ENCODE data around the gene PRRT4.

Gene PRRT4

DNA sequence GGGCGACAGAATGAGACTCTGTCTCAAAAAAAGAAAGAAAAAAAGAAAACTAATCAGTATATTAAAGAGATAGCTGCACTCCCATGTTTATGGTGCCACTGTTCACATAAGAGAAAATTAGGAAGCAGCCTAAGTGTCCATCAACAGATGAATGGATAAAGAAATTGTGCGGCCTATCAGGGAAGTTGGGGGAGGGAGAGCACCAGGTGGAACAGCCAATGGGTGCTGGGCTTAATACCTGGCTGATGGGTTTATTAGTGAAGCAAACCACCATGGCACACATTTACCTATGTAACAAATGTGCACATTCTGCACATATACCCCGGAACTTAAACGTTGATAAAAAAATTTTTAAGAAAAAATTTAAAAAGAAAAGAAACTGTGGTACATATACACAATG is 9.0 kb upstream of the PRRT4 start:
- no peak for DNase-seq
- TF ChIP-seq, protein P1, sequence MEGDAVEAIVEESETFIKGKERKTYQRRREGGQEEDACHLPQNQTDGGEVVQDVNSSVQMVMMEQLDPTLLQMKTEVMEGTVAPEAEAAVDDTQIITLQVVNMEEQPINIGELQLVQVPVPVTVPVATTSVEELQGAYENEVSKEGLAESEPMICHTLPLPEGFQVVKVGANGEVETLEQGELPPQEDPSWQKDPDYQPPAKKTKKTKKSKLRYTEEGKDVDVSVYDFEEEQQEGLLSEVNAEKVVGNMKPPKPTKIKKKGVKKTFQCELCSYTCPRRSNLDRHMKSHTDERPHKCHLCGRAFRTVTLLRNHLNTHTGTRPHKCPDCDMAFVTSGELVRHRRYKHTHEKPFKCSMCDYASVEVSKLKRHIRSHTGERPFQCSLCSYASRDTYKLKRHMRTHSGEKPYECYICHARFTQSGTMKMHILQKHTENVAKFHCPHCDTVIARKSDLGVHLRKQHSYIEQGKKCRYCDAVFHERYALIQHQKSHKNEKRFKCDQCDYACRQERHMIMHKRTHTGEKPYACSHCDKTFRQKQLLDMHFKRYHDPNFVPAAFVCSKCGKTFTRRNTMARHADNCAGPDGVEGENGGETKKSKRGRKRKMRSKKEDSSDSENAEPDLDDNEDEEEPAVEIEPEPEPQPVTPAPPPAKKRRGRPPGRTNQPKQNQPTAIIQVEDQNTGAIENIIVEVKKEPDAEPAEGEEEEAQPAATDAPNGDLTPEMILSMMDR (IDR thresholded peaks at IDR 0.05; ENCODE audit: low read depth, low read length) = no peak
- H3K4me3 ChIP-seq (ENCODE audit: low read depth, low read length) = no peak overlapping the region
- H3K36me3 ChIP-seq = no peaks in the 10 kb centered on the region
- no peaks in the 10 kb centered on the region for H3K27me3 ChIP-seq
- peaks cover 12% of the 10 kb centered on the region for H3K4me1 ChIP-seq
- H3K9me3 ChIP-seq = no peaks in the 10 kb centered on the region

DNA sequence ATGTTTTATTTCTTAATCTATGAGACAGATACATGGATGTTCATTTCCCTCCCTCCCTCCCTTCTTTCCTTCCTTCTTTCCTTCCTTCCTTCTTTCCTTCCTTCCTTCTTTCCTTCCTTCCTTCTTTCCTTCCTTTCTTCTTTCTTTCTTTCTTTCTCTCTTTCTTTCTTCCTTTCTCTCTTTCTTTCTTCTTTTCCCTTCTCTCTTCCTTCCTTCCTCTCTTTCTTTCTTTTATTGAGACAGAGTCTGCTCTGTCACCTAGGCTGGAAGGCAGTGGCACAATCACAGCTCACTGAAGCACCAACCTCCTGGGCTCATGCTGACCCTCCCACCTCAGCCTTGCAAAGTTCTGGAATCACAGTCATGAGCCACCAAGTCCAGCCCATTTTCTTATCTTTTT is 5.5 kb upstream of the PRRT4 start:
- no peaks in the 10 kb centered on the region for H3K9me3 ChIP-seq
- no peak overlapping the region for H3K4me3 ChIP-seq (ENCODE audit: low read depth, low read length)
- H3K27me3 ChIP-seq = no peaks in the 10 kb centered on the region
- H3K36me3 ChIP-seq = no peaks in the 10 kb centered on the region
- DNase-seq = no peak
- TF ChIP-seq, protein P1 (IDR thresholded peaks at IDR 0.05; ENCODE audit: low read depth, low read length) = no peak
- peaks cover 35% of the 10 kb centered on the region for H3K4me1 ChIP-seq

DNA sequence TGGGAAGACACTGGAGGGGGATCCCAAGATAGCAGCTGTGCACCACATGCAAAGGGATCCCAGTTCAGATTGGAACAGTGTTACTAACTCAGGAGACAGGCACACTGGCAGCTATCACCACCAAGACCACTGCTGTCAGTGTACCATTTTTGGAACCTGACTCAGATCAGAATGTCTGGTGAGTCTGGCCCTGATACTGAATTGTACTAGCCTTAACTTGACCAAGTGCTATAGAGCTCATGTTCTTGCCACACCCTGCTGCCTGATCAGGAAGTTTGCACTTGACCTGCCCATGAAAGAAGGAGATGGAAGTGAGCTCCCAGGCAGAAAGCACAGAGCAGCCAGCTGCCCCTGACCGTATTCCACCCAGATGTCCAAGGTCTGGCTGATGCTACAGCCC is 4.8 kb upstream of the PRRT4 start:
- TF ChIP-seq, protein P1 (IDR thresholded peaks at IDR 0.05; ENCODE audit: low read depth, low read length) = no peak
- H3K4me3 ChIP-seq (ENCODE audit: low read depth, low read length) = no peak overlapping the region
- H3K36me3 ChIP-seq = no peaks in the 10 kb centered on the region
- H3K4me1 ChIP-seq = peaks cover 35% of the 10 kb centered on the region
- H3K27me3 ChIP-seq = no peaks in the 10 kb centered on the region
- no peak for DNase-seq
- H3K9me3 ChIP-seq = no peaks in the 10 kb centered on the region

DNA sequence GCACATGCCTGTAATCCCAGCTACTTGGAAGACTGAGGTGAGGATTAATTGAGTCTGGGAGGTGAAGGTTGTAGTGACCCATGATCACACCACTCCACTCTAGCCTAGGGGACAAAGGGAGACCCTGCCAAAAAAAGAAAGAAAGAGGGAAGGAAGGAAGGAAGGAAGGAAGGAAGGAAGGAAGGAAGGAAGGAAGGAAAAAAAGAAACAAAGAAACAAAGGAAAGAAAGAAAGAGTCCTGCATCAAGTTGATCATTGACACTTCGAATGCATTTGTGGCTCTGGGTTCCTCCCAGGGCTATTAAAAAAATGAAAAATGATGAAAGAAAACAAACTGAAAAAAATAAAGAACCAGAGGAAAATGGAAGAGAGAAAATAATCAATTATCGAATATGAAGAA is 3.9 kb upstream of the PRRT4 start:
- Histone ChIP-seq H3K9me3 (no peaks in the 10 kb centered on the region), H3K4me3 (ENCODE audit: low read depth, low read length) (no peak overlapping the region), H3K36me3 (no peaks in the 10 kb centered on the region), H3K4me1 (peaks cover 35% of the 10 kb centered on the region), H3K27me3 (no peaks in the 10 kb centered on the region)
- TF ChIP-seq, protein P1 (IDR thresholded peaks at IDR 0.05; ENCODE audit: low read depth, low read length) = no peak
- no peak for DNase-seq

DNA sequence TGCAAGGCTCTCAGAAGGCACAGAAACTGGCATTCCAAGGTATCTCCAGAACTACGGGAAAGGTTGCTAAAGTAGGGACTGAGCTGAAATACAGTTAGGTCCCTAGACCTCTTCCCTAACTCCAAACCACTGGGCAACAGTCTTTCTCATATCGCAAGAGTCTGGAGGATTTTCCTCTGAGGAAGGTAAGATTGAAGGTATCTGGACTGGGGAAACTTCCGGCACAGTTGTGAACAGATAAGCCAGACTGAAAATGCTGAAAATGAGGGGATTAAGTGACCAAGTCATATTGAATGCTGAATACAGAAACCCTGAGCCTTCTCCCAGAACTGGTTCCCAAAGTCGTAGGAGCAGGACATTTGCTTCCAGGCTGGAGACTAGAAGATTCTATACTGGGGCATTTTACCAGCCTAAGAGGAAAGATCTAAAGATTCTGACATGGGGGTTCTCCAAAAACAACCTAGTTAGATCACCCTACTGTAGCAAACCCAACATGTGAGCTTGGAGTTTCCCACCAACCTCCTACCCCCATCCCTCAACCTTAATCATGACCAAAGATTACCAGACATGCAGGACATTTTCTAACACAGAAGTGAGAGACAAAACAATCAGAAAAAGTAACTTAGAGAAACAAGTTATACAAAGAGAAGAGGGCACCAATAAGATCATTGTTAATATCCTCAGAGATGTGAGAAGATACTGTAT is 2.8 kb upstream of the PRRT4 start:
- Histone ChIP-seq H3K4me3 (ENCODE audit: low read depth, low read length) (peak overlapping the region; percentile 28), H3K9me3 (no peaks in the 10 kb centered on the region), H3K4me1 (peaks cover 44% of the 10 kb centered on the region), H3K27me3 (no peaks in the 10 kb centered on the region), H3K36me3 (peaks cover 5% of the 10 kb centered on the region)
- TF ChIP-seq, protein P1 (IDR thresholded peaks at IDR 0.05; ENCODE audit: low read depth, low read length) = no peak
- DNase-seq = no peak

DNA sequence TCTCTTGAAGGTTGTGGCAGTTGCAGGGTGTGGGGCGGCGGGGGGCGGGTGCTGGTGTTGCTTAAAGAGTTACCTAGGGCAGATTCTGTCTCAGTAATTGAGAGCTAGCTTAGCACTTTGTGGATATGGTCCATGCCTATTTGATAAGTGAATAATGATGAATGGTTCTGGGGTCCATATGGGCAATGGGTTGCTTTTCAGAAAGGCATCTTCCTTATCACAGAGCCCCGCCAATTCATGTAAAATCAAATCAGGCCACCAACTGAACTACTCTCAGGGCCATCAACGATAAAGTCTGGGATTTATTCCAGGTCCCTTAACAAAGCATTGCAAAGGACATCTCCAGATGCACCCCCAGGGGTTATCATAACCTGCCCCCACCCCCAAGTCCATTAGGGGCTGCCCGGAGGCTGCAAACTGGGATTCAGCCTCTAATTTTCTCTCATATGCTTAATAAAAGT is 1.8 kb upstream of the PRRT4 start:
- peak overlapping the region; percentile 74 for H3K4me3 ChIP-seq (ENCODE audit: low read depth, low read length)
- peaks cover 52% of the 10 kb centered on the region for H3K4me1 ChIP-seq
- no peaks in the 10 kb centered on the region for H3K9me3 ChIP-seq
- H3K27me3 ChIP-seq = no peaks in the 10 kb centered on the region
- DNase-seq = peak; percentile 93
- TF ChIP-seq, protein P1 (IDR thresholded peaks at IDR 0.05; ENCODE audit: low read depth, low read length) = no peak
- peaks cover 15% of the 10 kb centered on the region for H3K36me3 ChIP-seq

Measured in BE2C (cell line).